Neural progenitor cell (in vitro differentiated cells): Measurements from ENCODE around the gene ORAI1. TPM values are rescaled to one million over a fixed set of nuclear protein-coding genes. Genes with fewer than 3 reads are reported as not detected.
A peak's percentile ranks its signal among the peaks of the same experiment; 100 is the strongest.
"Not testable (repeated sequence)": the region's sequence is repeated elsewhere in the genome, so short reads cannot be mapped to it uniquely, and the experiment has no call there.

Experiments
- DNase-seq: peaks from one replicate; pipeline ENCODE4 v3.0.0-alpha.2; 2016; ENCODE audit warnings: low spot score
- H2AFZ ChIP-seq: fragments of 200-600 bp; sonication (generic); replicated peaks from 2 replicates; pipeline ENCODE4 v1.6.1; 2016; ENCODE audit warnings: antibody characterized with exemption
- H3F3A ChIP-seq: fragments of 200-600 bp; sonication (generic); 2 replicates; pipeline ENCODE4 v1.6.1; 2016; ENCODE audit warnings: antibody characterized with exemption, low read depth
- H3K27ac ChIP-seq: fragments of 200-600 bp; sonication (generic); 2 replicates; pipeline ENCODE4 v1.5.1; 2016; ENCODE audit warnings: mild to moderate bottlenecking
- H3K27me3 ChIP-seq: fragments of 200-600 bp; sonication (generic); 2 replicates; pipeline ENCODE4 v1.6.1; 2016; ENCODE audit warnings: mild to moderate bottlenecking, moderate library complexity
- H3K36me3 ChIP-seq: fragments of 200-600 bp; sonication (generic); 2 replicates; pipeline ENCODE4 v1.5.1; 2016
- H3K4me1 ChIP-seq: fragments of 200-600 bp; sonication (generic); 2 replicates; pipeline ENCODE4 v1.6.1; 2016; ENCODE audit warnings: mixed run types
- H3K4me2 ChIP-seq: fragments of 200-600 bp; sonication (generic); 2 replicates; pipeline ENCODE4 v1.6.1; 2016
- H3K4me3 ChIP-seq: fragments of 200-600 bp; sonication (generic); 2 replicates; pipeline ENCODE4 v1.5.1; 2016
- H3K79me2 ChIP-seq: fragments of 200-600 bp; sonication (generic); 2 replicates; pipeline ENCODE4 v1.6.1; 2016; ENCODE audit warnings: low read depth
- H3K9ac ChIP-seq: fragments of 200-600 bp; sonication (generic); 2 replicates; pipeline ENCODE4 v1.6.1; 2016
- H3K9me3 ChIP-seq: fragments of 200-600 bp; sonication (generic); 2 replicates; pipeline ENCODE4 v1.5.1; 2016; ENCODE audit warnings: low read depth
- H4K20me1 ChIP-seq: fragments of 200-600 bp; sonication (generic); 2 replicates; pipeline ENCODE4 v1.6.1; 2016; ENCODE audit warnings: low read depth
- H3K27ac Mint-ChIP-seq: 3 replicates; pipeline ENCODE4 v1.8.0; 2021; ENCODE audit warnings: mixed read lengths
- H3K27me3 Mint-ChIP-seq: 2 replicates; pipeline ENCODE4 v1.8.0; 2022; ENCODE audit warnings: low read depth, mild to moderate bottlenecking, inconsistent platforms, moderate library complexity, mixed read lengths; ENCODE audit not compliant: insufficient read depth
- H3K36me3 Mint-ChIP-seq: 3 replicates; pipeline ENCODE4 v1.8.0; 2021; ENCODE audit warnings: mixed read lengths
- H3K4me1 Mint-ChIP-seq: 3 replicates; pipeline ENCODE4 v1.8.0; 2021; ENCODE audit warnings: mixed read lengths
- H3K4me3 Mint-ChIP-seq: 3 replicates; pipeline ENCODE4 v1.8.0; 2021; ENCODE audit warnings: mild to moderate bottlenecking, moderate library complexity, mixed read lengths
- H3K9me3 Mint-ChIP-seq: 3 replicates; pipeline ENCODE4 v1.8.0; 2020; ENCODE audit warnings: mixed read lengths
- CTCF ChIP-seq: fragments of 200-600 bp; sonication (generic); IDR thresholded peaks from 2 replicates; pipeline ENCODE4 v1.5.1; 2017; ENCODE audit warnings: antibody characterized with exemption, mild to moderate bottlenecking
- EZH2 ChIP-seq: fragments of 200-600 bp; sonication (generic); IDR thresholded peaks from 2 replicates; pipeline ENCODE4 v1.6.1; 2017; ENCODE audit warnings: antibody characterized with exemption, mild to moderate bottlenecking, moderate library complexity
- EZH2phosphoT487 ChIP-seq: fragments of 200-600 bp; sonication (generic); IDR thresholded peaks from 2 replicates; pipeline ENCODE4 v1.6.1; 2017; ENCODE audit warnings: antibody characterized with exemption
- total RNA-seq: library from RNA; depleted of rRNA; stranded (reverse); fragments of >200 nt; gene quantifications from 2 replicates; pipeline ENCODE4 v1.2.3, GENCODE V29; 2015; ENCODE audit warnings: low replicate concordance

The ORAI1 gene
- total RNA-seq, 1 donor from 2014 or later: 8.0 TPM

GRCh38 chr12:121653999-121654398 lies 27.7 kb downstream of the ORAI1 start:
- no peaks in the 10 kb centered on the region for H3K9me3 Mint-ChIP-seq
- peaks cover 3% of the 10 kb centered on the region for H3K27me3 Mint-ChIP-seq
- no peaks in the 10 kb centered on the region for H3K36me3 Mint-ChIP-seq
- Histone ChIP-seq H3K9me3 (no peaks in the 10 kb centered on the region), H3K9ac (no peak overlapping the region), H3K79me2 (no peaks in the 10 kb centered on the region), H3K36me3 (no peaks in the 10 kb centered on the region), H3F3A (peaks cover 26% of the 10 kb centered on the region), H3K4me1 (peaks cover 6% of the 10 kb centered on the region), H3K4me3 (no peak overlapping the region), H3K4me2 (no peak overlapping the region), H3K27ac (no peak overlapping the region), H3K27me3 (no peaks in the 10 kb centered on the region), H4K20me1 (no peaks in the 10 kb centered on the region), H2AFZ (no peak overlapping the region)
- no peak for DNase-seq
- H3K4me1 Mint-ChIP-seq: peaks cover 13% of the 10 kb centered on the region
- no peak overlapping the region for H3K27ac Mint-ChIP-seq
- TF ChIP-seq CTCF: no peak
- no peak for TF ChIP-seq EZH2phosphoT487
- no peak for TF ChIP-seq EZH2
- no peak overlapping the region for H3K4me3 Mint-ChIP-seq

GRCh38 chr12:121656122-121656521 lies 29.8 kb downstream of the ORAI1 start:
- DNase-seq: no peak
- Histone ChIP-seq H3K27me3 (no peaks in the 10 kb centered on the region), H3K9me3 (no peaks in the 10 kb centered on the region), H3K4me1 (peaks cover 14% of the 10 kb centered on the region), H4K20me1 (no peaks in the 10 kb centered on the region), H3K4me2 (no peak overlapping the region), H3K9ac (no peak overlapping the region), H3K79me2 (no peaks in the 10 kb centered on the region), H3K36me3 (no peaks in the 10 kb centered on the region), H3K4me3 (no peak overlapping the region), H3F3A (peaks cover 37% of the 10 kb centered on the region), H3K27ac (no peak overlapping the region), H2AFZ (no peak overlapping the region)
- Mint-ChIP-seq H3K27ac (no peak overlapping the region), H3K4me3 (no peak overlapping the region), H3K4me1 (peaks cover 24% of the 10 kb centered on the region), H3K9me3 (no peaks in the 10 kb centered on the region), H3K27me3 (peaks cover 3% of the 10 kb centered on the region), H3K36me3 (no peaks in the 10 kb centered on the region)
- TF ChIP-seq EZH2 (no peak), EZH2phosphoT487 (no peak), CTCF (no peak)

GRCh38 chr12:121657305-121658008 lies 31.1 kb downstream of the ORAI1 start:
- no peak overlapping the region for H3K4me3 Mint-ChIP-seq
- H3K4me2 ChIP-seq: no peak overlapping the region
- H3K4me1 Mint-ChIP-seq: peaks cover 20% of the 10 kb centered on the region
- H3K9ac ChIP-seq: no peak overlapping the region
- H3K4me3 ChIP-seq: no peak overlapping the region
- peaks cover 31% of the 10 kb centered on the region for H3F3A ChIP-seq
- H3K36me3 ChIP-seq: no peaks in the 10 kb centered on the region
- no peak overlapping the region for H3K27ac ChIP-seq
- H3K4me1 ChIP-seq: peaks cover 14% of the 10 kb centered on the region
- H3K27me3 ChIP-seq: no peaks in the 10 kb centered on the region
- no peaks in the 10 kb centered on the region for H4K20me1 ChIP-seq
- H2AFZ ChIP-seq: no peak overlapping the region
- H3K9me3 ChIP-seq: no peaks in the 10 kb centered on the region
- no peaks in the 10 kb centered on the region for H3K9me3 Mint-ChIP-seq
- no peak for DNase-seq
- peaks cover 5% of the 10 kb centered on the region for H3K27me3 Mint-ChIP-seq
- H3K27ac Mint-ChIP-seq: peak overlapping the region; percentile 40
- H3K36me3 Mint-ChIP-seq: no peaks in the 10 kb centered on the region
- no peaks in the 10 kb centered on the region for H3K79me2 ChIP-seq
- TF ChIP-seq EZH2 (no peak), CTCF (no peak), EZH2phosphoT487 (no peak)

- peaks cover 18% of the 10 kb centered on the region for H3K4me1 ChIP-seq
- peaks cover 40% of the 10 kb centered on the region for H3F3A ChIP-seq
- not testable (repeated sequence) for H3K36me3 ChIP-seq, H3K79me2 ChIP-seq, H2AFZ ChIP-seq, H3K9me3 Mint-ChIP-seq, H3K4me2 ChIP-seq, H3K27me3 ChIP-seq, H3K4me3 Mint-ChIP-seq, H4K20me1 ChIP-seq, H3K9ac ChIP-seq, H3K27me3 Mint-ChIP-seq, H3K27ac ChIP-seq, H3K36me3 Mint-ChIP-seq, H3K4me3 ChIP-seq, DNase-seq, H3K9me3 ChIP-seq
- H3K27ac Mint-ChIP-seq: peak overlapping the region; percentile 50
- peaks cover 32% of the 10 kb centered on the region for H3K4me1 Mint-ChIP-seq
Observed at GRCh38 chr12:121661353-121662105, 35.2 kb downstream of the ORAI1 start.
